ENCODE results near the gene JAM3.

The JAM3 gene

GRCh38 chr11:134070342-134070845 lies 1.5 kb downstream of the JAM3 start:
- 0 out of 2 replicates have a peak, but pooled peaks cover 2% of the 10 kb centered on the region for H3K79me2 ChIP-seq (ENCODE audit: insufficient read depth, low read length)
- H3K9me3 ChIP-seq (ENCODE audit: insufficient read depth, low read length, severe bottlenecking), result no peaks in the 10 kb centered on the region
- no peaks in the 10 kb centered on the region for H3K36me3 ChIP-seq (ENCODE audit: insufficient read depth, low read length)
- H3K27me3 ChIP-seq (ENCODE audit: insufficient read depth, low read length, poor library complexity), result no peaks in the 10 kb centered on the region
- peak overlapping the region; percentile 85 for H3K4me2 ChIP-seq (ENCODE audit: insufficient read depth, low read length)
- H3K9ac ChIP-seq (ENCODE audit: low read depth, low read length), result peak overlapping the region; percentile 2; the same call in 1 of the 2 replicates
- TF ChIP-seq CTCF (IDR thresholded peaks at IDR 0.05; ENCODE audit: borderline replicate concordance, extremely low read depth, low read length, poor library complexity, severe bottlenecking) (no peak), EZH2 (IDR thresholded peaks at IDR 0.05; ENCODE audit: borderline replicate concordance, low read depth, low read length, severe bottlenecking) (no peak)
- H2AFZ ChIP-seq (ENCODE audit: low read depth, low read length), result no peak overlapping the region
- no peak overlapping the region for H3K27ac ChIP-seq (ENCODE audit: low read length)
- DNase-seq, result no peak
- H3K4me1 ChIP-seq (ENCODE audit: insufficient read depth, low read length), result peaks cover 28% of the 10 kb centered on the region
- no peak for ATAC-seq (ENCODE audit: insufficient read depth, low read depth)
- H4K20me1 ChIP-seq (ENCODE audit: insufficient read depth, low read length), result no peaks in the 10 kb centered on the region
- peak overlapping the region in 1 of 2 experiments; percentile 90; a peak in 1 of 4 replicates for H3K4me3 ChIP-seq (ENCODE audit: low read depth in 1 of 2, low read length in 2 of 2)

GRCh38 chr11:134071306-134071705 lies 2.4 kb downstream of the JAM3 start:
- Histone ChIP-seq H3K4me2 (ENCODE audit: insufficient read depth, low read length) (no peak overlapping the region), H3K36me3 (ENCODE audit: insufficient read depth, low read length) (no peaks in the 10 kb centered on the region), H3K9me3 (ENCODE audit: insufficient read depth, low read length, severe bottlenecking) (no peaks in the 10 kb centered on the region), H4K20me1 (ENCODE audit: insufficient read depth, low read length) (no peaks in the 10 kb centered on the region), H3K27me3 (ENCODE audit: insufficient read depth, low read length, poor library complexity) (no peaks in the 10 kb centered on the region), H3K27ac (ENCODE audit: low read length) (no peak overlapping the region), H3K4me1 (ENCODE audit: insufficient read depth, low read length) (peaks cover 28% of the 10 kb centered on the region), H3K9ac (ENCODE audit: low read depth, low read length) (no peak overlapping the region), H2AFZ (ENCODE audit: low read depth, low read length) (no peak overlapping the region), H3K79me2 (ENCODE audit: insufficient read depth, low read length) (0 out of 2 replicates have a peak, but pooled peaks cover 2% of the 10 kb centered on the region), H3K4me3 (ENCODE audit: low read depth in 1 of 2, low read length in 2 of 2) (no peak overlapping the region)
- ATAC-seq (ENCODE audit: insufficient read depth, low read depth) (no peak), DNase-seq (no peak)
- TF ChIP-seq CTCF (IDR thresholded peaks at IDR 0.05; ENCODE audit: borderline replicate concordance, extremely low read depth, low read length, poor library complexity, severe bottlenecking) (no peak), EZH2 (IDR thresholded peaks at IDR 0.05; ENCODE audit: borderline replicate concordance, low read depth, low read length, severe bottlenecking) (no peak)

- ATAC-seq (ENCODE audit: insufficient read depth, low read depth), result no peak
- Histone ChIP-seq H3K9me3 (ENCODE audit: insufficient read depth, low read length, severe bottlenecking) (no peaks in the 10 kb centered on the region), H2AFZ (ENCODE audit: low read depth, low read length) (no peak overlapping the region), H3K4me3 (ENCODE audit: low read depth in 1 of 2, low read length in 2 of 2) (no peak overlapping the region), H4K20me1 (ENCODE audit: insufficient read depth, low read length) (no peaks in the 10 kb centered on the region), H3K27me3 (ENCODE audit: insufficient read depth, low read length, poor library complexity) (no peaks in the 10 kb centered on the region), H3K36me3 (ENCODE audit: insufficient read depth, low read length) (no peaks in the 10 kb centered on the region), H3K79me2 (ENCODE audit: insufficient read depth, low read length) (0 out of 2 replicates have a peak, but pooled peaks cover 2% of the 10 kb centered on the region), H3K4me2 (ENCODE audit: insufficient read depth, low read length) (no peak overlapping the region), H3K9ac (ENCODE audit: low read depth, low read length) (no peak overlapping the region), H3K4me1 (ENCODE audit: insufficient read depth, low read length) (peaks cover 28% of the 10 kb centered on the region), H3K27ac (ENCODE audit: low read length) (no peak overlapping the region)
- no peak for DNase-seq
- TF ChIP-seq CTCF (IDR thresholded peaks at IDR 0.05; ENCODE audit: borderline replicate concordance, extremely low read depth, low read length, poor library complexity, severe bottlenecking), result no peak
- no peak for TF ChIP-seq EZH2 (IDR thresholded peaks at IDR 0.05; ENCODE audit: borderline replicate concordance, low read depth, low read length, severe bottlenecking)
Observed at GRCh38 chr11:134071766-134072402, 3.0 kb downstream of the JAM3 start.
